K562 (cell line): ENCODE measurements around the gene CNPY4. TPM values are rescaled to one million over a fixed set of nuclear protein-coding genes. Genes with fewer than 3 reads are reported as not detected.
A peak's percentile ranks its signal among the peaks of the same experiment; 100 is the strongest.

Experiments used
- ASH1L ChIP-seq: fragments of 450-650 bp; IDR thresholded peaks from 2 replicates; pipeline ENCODE4 v1.6.1; 2018; ENCODE audit warnings: borderline replicate concordance, mild to moderate bottlenecking, low read depth; ENCODE audit not compliant: partially characterized antibody
- BDP1 ChIP-seq: IDR thresholded peaks from 3 replicates; pipeline ENCODE4 v1.6.1; 2011; ENCODE audit not compliant: insufficient read length, insufficient read depth
- CXXC5 ChIP-seq: fragments of 250-450 bp; sonication (Bioruptor Pico); IDR thresholded peaks from 2 replicates; pipeline ENCODE4 v1.8.0; 2022; ENCODE audit warnings: inconsistent platforms, mild to moderate bottlenecking, moderate library complexity
- ETV1 ChIP-seq: fragments of 450-650 bp; conservative IDR thresholded peaks from 2 replicates; pipeline ENCODE4 v1.6.1; 2016; ENCODE audit warnings: missing genetic modification characterization, control low read depth, low read depth, missing compliant biosample characterization
- GATAD2A ChIP-seq: fragments of 450-650 bp; IDR thresholded peaks from 2 replicates; pipeline ENCODE4 v1.6.1; 2017
- GTF2F1 ChIP-seq: IDR thresholded peaks from 2 replicates; pipeline ENCODE4 v1.6.1; 2011; ENCODE audit warnings: low read depth, low read length, improper control_type of control experiment
- KLF10 ChIP-seq: fragments of 250-450 bp; sonication (Bioruptor Pico); IDR thresholded peaks from 2 replicates; pipeline ENCODE4 v1.6.1; 2021; ENCODE audit warnings: matching md5 sums
- PHF20 ChIP-seq: fragments of 450-650 bp; IDR thresholded peaks from 2 replicates; pipeline ENCODE4 v1.6.1; 2018; ENCODE audit not compliant: partially characterized antibody
- SMAD4 ChIP-seq: fragments of 250-450 bp; sonication (Bioruptor Pico); conservative IDR thresholded peaks from 2 replicates; pipeline ENCODE4 v1.8.0; 2021; ENCODE audit warnings: inconsistent platforms, mild to moderate bottlenecking, moderate library complexity
- SREBF2 ChIP-seq: sonication (generic); formaldehyde crosslinking; IDR thresholded peaks from 2 replicates; pipeline ENCODE4 v1.4.0; 2020; ENCODE audit warnings: mild to moderate bottlenecking, missing genetic modification reagents
- ZNF644 ChIP-seq: fragments of 200-800 bp; sonication (Bioruptor generic); IDR thresholded peaks from 2 replicates; pipeline ENCODE4 v1.6.1; 2016; ENCODE audit warnings: low read depth, missing genetic modification characterization, missing compliant biosample characterization
- ZNF655 ChIP-seq: fragments of 250-450 bp; sonication (Bioruptor Pico); IDR thresholded peaks from 2 replicates; pipeline ENCODE4 v1.5.0; 2021
- polyA plus RNA-seq, 8 experiments: library from polyadenylated mRNA; depleted of rRNA in 4 of 8; stranded (reverse) in 5 of 8; unstranded in 3 of 8; fragments of >200 nt; fragmentation: Nextera tagmentation in 2 of 8; fragmentation: Illumina TruSeq in 1 of 8; extraction: Ambion mirVana in 2 of 8; extraction: Trizol in 1 of 8; gene quantifications; 2 replicates each; pipeline versions ENCODE4 v1.2.1 to v1.2.3, GENCODE V29; 2011 to 2014; ENCODE audit warnings: inconsistent platforms in 1 of 8, missing spikeins in 1 of 8
- total RNA-seq, 7 experiments: library from RNA; depleted of rRNA in 6 of 7; stranded (reverse); fragments of >200 nt in 6 of 7; fragmentation: Illumina TruSeq in 2 of 7; extraction: Trizol in 2 of 7; gene quantifications; 2 replicates each; pipeline versions ENCODE4 v1.2.1 to v1.2.3, GENCODE V29; 2011 to 2021; ENCODE audit warnings: low replicate concordance in 1 of 7
- TF ChIP-seq, protein P1 (sequence below): fragments of 450-650 bp; formaldehyde crosslinking; IDR thresholded peaks from 2 replicates; pipeline ENCODE4 v1.4.0; 2020; ENCODE audit warnings: mild to moderate bottlenecking
- TF ChIP-seq, protein P2 (sequence below): fragments of 450-650 bp; IDR thresholded peaks from 2 replicates; pipeline ENCODE4 v1.6.1; 2017; ENCODE audit warnings: antibody characterized with exemption, mild to moderate bottlenecking
- TF ChIP-seq, protein P3 (sequence below): fragments of 450-650 bp; IDR thresholded peaks from 2 replicates; pipeline ENCODE4 v1.6.1; 2016; ENCODE audit warnings: antibody characterized with exemption

CNPY4 gene
- total and polyA plus RNA-seq, 9 of the 15 experiments (the other 6 are each of a cell fraction or from before 2014, with no cell fraction given): 1.9 to 11.2 (median 7.0) TPM

DNA sequence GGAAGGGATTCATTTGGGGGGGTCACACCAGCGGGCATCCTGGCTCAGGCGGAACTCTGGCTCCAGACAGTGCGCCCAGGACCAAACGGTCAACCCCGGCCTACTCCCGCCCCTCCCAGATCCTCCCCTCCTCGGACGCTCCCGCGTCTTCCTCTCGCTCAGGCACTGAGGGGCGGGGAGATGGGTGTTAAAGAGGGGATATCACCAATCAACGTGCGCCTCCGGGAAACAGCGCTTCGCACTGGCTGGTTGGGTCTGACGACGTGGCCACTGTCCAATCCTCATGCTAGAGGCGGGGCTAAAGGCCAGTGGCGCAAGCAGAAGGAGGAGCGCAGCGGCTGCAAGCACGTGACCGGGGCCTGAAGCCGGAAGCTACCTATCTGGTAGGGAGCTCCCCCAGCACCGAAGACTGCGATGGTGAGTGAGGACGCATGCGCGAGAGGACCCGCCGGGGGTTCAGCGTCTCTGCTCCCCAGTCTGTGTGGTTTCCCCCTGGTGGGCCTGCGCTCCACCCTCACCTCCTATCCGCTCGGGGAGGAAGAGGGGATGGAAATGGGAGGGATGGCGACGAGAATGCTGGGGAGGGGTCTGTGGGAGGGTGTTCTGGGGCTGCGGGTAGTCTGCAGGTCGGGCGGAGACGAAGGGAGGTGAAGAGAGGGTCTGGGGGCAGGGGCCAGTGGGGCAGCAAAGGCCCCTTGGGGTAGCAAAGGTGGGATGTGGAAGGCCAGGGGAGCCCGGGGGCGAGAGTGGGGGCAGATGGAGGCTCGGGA, 29.3 kb downstream of the CNPY4 start, which contains the start of gene LAMTOR4 (continued):
- TF ChIP-seq, protein P1, sequence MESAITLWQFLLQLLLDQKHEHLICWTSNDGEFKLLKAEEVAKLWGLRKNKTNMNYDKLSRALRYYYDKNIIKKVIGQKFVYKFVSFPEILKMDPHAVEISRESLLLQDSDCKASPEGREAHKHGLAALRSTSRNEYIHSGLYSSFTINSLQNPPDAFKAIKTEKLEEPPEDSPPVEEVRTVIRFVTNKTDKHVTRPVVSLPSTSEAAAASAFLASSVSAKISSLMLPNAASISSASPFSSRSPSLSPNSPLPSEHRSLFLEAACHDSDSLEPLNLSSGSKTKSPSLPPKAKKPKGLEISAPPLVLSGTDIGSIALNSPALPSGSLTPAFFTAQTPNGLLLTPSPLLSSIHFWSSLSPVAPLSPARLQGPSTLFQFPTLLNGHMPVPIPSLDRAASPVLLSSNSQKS: no peak
- TF ChIP-seq ETV1 (tag) (peak; percentile 95), PHF20 (peak; percentile 87), ZNF655 (CRISPR knock-in tag) (no peak), ZNF644 (tag) (no peak), SMAD4 (peak; percentile 54; the same call in 1 of the 2 replicates), BDP1 (no peak), GTF2F1 (no peak), ASH1L (peak; percentile 97), KLF10 (CRISPR knock-in tag) (no peak), SREBF2 (CRISPR knock-in tag) (no peak), CXXC5 (CRISPR knock-in tag) (peak; percentile 83), GATAD2A (no peak)
- TF ChIP-seq, protein P2, sequence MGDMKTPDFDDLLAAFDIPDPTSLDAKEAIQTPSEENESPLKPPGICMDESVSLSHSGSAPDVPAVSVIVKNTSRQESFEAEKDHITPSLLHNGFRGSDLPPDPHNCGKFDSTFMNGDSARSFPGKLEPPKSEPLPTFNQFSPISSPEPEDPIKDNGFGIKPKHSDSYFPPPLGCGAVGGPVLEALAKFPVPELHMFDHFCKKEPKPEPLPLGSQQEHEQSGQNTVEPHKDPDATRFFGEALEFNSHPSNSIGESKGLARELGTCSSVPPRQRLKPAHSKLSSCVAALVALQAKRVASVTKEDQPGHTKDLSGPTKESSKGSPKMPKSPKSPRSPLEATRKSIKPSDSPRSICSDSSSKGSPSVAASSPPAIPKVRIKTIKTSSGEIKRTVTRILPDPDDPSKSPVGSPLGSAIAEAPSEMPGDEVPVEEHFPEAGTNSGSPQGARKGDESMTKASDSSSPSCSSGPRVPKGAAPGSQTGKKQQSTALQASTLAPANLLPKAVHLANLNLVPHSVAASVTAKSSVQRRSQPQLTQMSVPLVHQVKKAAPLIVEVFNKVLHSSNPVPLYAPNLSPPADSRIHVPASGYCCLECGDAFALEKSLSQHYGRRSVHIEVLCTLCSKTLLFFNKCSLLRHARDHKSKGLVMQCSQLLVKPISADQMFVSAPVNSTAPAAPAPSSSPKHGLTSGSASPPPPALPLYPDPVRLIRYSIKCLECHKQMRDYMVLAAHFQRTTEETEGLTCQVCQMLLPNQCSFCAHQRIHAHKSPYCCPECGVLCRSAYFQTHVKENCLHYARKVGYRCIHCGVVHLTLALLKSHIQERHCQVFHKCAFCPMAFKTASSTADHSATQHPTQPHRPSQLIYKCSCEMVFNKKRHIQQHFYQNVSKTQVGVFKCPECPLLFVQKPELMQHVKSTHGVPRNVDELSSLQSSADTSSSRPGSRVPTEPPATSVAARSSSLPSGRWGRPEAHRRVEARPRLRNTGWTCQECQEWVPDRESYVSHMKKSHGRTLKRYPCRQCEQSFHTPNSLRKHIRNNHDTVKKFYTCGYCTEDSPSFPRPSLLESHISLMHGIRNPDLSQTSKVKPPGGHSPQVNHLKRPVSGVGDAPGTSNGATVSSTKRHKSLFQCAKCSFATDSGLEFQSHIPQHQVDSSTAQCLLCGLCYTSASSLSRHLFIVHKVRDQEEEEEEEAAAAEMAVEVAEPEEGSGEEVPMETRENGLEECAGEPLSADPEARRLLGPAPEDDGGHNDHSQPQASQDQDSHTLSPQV: no peak
- TF ChIP-seq, protein P3, sequence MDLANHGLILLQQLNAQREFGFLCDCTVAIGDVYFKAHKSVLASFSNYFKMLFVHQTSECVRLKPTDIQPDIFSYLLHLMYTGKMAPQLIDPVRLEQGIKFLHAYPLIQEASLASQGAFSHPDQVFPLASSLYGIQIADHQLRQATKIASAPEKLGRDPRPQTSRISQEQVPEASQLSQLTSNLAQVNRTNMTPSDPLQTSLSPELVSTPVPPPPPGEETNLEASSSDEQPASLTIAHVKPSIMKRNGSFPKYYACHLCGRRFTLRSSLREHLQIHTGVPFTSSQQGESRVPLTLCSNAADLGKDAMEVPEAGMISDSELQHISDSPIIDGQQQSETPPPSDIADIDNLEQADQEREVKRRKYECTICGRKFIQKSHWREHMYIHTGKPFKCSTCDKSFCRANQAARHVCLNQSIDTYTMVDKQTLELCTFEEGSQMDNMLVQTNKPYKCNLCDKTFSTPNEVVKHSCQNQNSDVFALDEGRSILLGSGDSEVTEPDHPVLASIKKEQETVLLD: peak; percentile 89
